Stimulated activated CD8-positive, alpha-beta memory T cell treated with anti-CD3 and anti-CD28 coated beads, Interleukin-2, amount 100 ng/mL, for 1 hour (primary cell): Measurements from ENCODE around the gene HIVEP3.
A peak's percentile ranks its signal among the peaks of the same experiment; 100 is the strongest.
"Not testable (repeated sequence)": the region's sequence is repeated elsewhere in the genome, so short reads cannot be mapped to it uniquely, and the experiment has no call there.

Source experiments
- DNase-seq, 2 donors: peaks; one replicate each; pipeline ENCODE4 v3.0.0-alpha.2; 2020; ENCODE audit warnings: low read depth in 2 of 2

HIVEP3 gene

DNA sequence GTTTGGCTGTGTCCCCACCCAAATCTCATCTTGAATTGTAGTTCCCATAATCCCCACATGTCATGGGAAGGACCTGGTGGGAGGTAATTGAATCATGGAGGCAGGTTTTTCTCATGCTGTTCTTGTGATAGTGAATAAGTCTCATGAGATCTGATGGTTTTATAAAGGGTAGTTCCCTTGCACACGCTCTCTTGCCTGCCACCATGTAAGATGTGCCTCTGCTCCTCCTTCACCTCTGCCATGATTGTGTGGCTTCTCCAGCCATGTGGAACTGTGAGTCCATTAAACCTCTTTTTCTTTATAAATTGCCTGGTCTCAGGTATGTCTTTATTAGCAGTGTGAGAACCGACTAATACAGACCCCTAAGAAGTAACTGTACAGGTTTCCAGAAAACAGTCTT, 2.5 kb upstream of the HIVEP3 start:
- DNase-seq: not testable (repeated sequence)

DNA sequence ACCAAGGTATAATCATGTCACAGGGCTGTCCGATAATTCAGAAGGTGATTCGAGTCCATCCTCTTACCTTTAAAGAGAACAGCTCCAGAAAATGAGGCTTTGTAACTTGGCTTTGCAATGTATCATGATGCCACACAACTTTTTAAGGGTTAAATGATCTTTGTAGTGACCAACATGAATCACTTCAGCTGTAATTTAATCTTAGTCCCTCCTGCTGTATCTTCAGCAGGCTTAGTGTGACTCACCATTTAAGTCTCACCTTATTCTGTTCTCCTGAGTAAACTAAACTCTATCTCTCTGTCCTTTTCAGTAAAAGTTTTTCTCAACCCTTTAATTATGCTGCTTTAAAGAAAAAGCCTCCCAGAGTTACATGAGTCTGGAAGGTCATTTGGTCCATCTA, 1.9 kb upstream of the HIVEP3 start:
- no peak for DNase-seq

DNA sequence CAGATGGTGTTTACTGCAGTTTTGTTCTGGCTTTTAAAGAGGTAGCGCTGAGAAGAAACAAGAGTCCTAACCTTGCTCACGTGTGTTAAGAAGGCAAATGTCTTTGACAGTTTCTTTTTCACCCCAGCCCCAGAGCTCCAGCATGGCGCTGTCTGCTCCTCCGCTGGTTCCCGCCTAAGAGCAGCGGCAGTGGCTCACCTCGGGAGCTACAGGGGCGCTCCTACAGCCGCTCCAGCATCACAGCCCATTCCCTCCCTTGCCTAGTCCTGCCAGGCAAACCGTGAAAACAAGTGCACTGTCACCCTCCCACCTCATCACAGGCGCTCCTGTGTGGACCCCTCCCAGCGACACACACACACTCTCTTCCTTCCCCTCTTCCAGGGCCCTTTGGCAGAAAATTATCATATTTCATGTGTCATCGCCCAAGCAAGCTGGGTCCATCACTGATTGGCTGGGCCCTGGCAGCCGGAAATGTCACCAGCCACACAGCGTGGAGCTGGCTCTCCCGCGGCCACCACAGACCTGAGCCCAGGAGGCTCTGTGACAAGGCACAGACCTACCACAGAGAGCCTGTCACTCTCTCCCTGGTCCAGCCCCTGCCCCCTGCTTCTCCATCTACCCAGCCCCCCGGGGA, 1.2 kb upstream of the HIVEP3 start:
- peak; percentile 37 to 58 for DNase-seq

GRCh38 chr1:41919131-41919530, 409 bp upstream of the HIVEP3 start:
- DNase-seq: no peak

DNA sequence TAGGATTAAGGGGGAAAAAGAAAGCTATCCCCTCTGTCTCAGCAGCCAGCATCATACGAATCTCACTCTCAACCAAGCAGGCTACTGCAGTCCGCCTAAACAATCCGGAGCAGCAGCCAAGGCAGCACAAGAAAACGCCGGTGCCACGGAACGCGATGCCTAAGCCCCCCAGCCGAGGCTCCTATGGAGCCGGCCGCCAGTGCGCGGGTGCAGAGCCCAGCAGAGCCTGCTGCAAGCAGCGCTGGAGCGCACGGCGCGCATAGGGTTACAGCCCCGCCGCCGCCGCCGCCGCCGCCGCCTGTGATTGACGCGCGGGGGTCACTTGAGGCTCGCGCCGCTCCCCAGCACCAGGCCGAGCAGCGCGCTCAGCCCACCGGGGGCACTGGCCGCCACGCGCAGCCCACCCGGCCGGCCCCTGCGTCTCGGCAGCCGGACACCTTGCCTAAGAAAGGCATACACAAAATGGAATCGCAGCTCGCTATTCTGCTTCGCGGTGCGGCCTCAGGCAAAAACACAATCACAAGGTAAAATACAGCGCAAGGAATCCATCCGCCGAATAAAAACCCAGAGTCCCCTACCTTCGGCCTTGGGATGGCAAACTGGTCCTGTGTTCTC, 780 bp downstream of the HIVEP3 start:
- no peak for DNase-seq

- DNase-seq: no peak
Measured at GRCh38 chr1:41917076-41917475, 1.6 kb downstream of the HIVEP3 start.

GRCh38 chr1:41915786-41916571, 2.7 kb downstream of the HIVEP3 start:
- no peak for DNase-seq

DNA sequence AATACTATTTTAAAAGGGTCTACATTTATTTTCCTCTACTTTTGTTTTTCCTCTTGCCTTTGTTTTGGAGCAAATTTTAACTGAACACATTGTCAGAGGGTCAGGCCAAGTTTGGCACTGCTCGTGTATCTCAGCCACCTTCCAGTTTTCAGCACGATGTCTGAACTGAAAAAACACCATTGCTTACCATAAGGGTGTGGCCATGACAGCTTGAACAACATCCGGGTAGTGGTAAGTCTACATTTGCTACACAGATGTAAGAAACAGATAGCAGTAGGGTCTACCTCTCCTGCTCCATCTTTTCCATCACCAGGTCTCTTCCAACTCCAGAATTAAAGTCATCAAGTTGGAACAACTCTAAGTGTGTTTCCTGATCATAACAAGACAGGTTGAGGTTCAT, 4.2 kb downstream of the HIVEP3 start:
- DNase-seq: no peak

DNA sequence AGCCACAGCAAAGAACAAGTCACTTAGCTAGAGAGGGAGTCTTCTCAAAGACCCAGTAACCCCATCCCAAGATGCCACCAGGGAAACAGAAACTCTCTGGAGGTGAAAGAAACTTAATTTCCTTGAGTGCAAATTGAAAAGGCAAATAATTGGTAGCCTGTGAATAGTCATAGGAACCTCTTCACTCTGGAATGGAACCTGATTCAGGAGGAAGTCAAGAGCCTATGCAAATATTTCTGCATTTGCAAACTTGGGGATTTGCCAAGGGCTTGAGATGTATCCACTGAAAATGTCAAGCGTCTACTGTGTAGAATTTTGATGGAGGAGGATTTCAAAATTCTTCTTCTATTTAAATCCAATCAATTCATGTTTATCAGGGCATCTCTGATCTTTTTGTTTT, 5.7 kb downstream of the HIVEP3 start:
- DNase-seq: no peak

GRCh38 chr1:41908288-41908895, 10.3 kb downstream of the HIVEP3 start:
- no peak for DNase-seq

- no peak for DNase-seq
Measured at GRCh38 chr1:41907446-41907845, 11.3 kb downstream of the HIVEP3 start.

GRCh38 chr1:41906943-41907342, 11.8 kb downstream of the HIVEP3 start:
- DNase-seq: no peak

DNA sequence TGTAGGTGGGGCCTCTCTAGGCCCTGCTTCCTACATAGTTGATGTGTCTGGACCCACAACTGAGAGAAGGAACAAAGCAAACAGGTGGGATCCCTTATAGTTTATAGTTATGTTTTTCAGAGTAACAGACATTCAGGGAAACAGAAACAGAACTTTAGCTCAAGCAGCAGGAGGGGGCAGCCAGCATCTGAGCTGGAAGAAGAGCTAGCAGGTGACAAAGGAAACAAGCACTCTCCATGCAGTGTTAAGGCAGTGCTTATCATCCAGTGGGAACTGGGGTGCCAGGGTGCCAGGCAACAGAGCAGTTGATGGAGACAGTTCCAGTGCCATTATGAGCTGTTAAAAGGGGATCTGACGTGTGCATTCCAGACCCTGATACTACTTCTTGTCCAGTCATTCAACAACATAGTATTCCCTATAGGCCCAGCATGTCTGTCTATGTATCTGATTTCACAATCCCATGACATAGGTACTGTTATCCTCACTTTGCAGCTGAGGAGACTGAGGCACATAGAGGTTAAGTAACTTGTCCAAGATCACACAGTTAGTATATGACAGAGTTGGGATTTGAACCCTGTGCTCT, 13.5 kb downstream of the HIVEP3 start:
- DNase-seq: no peak

DNA sequence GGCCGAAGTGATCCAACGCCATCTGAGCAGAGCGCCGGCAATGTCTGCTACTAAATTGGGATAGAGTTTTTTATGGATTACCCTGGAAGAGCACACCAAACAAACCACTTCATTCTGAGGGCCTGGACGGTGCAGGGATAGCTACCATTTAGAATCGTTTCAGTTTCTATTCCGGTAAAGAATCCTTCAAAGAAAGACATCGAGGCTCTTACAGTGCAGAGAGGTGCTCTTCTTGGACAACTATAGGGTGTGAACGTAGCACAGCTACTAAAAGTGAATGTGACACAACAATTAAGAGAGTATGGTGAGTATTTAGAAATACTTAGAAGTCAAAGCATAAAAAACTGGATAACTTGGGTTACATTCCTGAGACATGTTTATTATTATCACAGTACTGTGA, 16.1 kb downstream of the HIVEP3 start:
- no peak for DNase-seq

DNA sequence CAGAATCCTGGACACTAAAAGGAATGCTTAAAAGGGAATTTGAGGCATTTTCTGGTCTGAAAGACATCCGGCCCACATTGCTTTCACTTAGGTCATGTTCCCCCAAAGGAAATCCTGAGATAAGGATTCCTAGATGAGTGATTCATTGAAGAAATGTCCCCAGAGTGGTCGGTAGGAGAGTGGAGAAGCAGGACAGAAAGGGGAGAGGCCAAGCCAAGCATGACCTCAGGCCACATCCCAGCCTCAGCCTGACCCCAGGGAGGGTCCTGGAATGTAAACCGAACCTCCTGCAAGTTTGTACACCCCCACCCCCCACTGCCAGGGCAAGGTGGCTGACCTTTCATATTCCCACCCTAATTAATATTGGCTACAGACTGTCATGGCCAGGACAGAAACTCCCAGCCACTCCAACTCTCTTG, 16.6 kb downstream of the HIVEP3 start:
- DNase-seq: no peak

GRCh38 chr1:41901551-41901950, 17.2 kb downstream of the HIVEP3 start:
- no peak for DNase-seq

DNA sequence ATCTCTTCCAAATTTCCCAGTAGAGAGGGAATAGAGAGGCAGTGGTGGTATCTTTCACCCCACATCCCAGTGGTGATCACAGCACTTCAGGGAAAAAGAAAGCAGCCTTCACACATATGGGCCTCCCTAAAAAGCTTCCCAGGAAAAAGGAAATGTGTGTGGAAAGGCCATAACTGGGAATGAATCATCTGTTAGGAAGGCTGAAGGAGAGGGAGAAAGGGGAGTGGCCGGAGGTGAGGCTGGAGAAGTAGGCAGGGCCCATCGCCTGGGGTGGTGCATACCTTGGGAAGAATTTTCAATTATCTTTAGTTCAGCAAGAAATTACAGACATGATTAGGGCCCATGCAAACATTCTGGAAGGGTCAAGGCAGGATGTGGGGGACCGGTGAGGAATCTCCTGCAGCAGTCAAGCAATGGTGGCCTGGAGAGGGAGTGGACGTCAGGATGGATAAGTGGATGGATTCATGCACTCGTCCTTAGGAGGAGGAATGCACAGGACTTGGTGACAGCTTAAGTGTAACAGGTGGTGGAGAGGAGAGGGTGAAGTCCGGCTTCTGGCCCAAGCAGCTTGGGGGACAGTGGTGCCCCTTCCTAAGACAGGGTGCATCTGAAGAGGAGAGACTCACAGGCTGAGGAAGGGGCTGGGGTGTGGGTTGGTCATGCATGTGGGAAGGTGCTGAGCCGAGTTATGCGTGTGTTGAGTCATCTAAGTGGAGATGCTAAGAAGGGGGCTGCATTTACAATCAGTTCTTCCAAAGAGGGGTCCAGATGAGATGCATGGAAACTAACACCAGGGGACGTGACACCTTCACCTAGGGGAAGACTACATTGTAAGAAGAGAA, 17.9 kb downstream of the HIVEP3 start:
- no peak for DNase-seq

DNA sequence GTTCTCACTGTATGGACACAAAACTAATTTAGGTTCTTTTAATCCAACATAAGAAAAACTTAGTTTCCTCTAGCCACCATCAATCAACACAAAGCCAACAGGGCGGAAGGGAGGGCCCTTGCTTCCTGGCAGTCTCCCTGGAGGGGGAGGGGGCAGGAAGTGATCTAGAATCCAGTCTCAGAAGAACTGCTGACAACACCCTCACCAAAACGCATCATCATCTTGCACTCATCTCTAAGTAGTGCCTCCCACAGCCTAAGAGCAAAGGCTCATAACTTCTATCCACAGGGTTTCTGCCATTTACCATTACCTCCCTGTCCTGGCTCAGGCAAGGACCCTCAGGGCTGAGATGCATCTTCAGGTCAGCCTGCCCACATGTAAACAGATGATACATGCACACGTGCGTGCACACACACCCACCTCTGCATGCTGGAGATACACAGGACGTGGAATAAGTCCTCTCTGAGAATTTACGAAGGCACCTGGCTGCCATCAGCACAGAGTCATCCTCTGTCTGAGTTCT, 20.5 kb downstream of the HIVEP3 start:
- peak in 1 of 2 donors; percentile 44 for DNase-seq

DNA sequence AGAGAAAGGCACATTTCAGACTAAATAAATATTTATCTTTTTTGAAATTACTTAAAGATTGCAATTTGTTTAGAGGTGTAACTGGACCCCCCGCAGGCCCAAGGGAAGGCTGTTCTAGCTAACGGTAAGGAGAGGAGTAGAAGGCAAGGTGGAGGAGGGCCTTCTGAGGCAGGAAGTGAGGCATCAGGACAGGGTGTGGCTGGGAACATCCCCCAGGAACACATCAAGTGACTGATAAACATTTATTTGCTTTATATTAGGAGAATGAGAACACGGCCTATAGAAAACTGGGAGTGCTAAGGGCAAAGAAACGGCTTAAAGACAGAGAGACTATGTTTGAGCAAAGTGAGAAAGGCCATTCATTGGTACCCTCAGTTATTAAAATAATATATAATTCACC, 23.2 kb downstream of the HIVEP3 start:
- no peak for DNase-seq

DNA sequence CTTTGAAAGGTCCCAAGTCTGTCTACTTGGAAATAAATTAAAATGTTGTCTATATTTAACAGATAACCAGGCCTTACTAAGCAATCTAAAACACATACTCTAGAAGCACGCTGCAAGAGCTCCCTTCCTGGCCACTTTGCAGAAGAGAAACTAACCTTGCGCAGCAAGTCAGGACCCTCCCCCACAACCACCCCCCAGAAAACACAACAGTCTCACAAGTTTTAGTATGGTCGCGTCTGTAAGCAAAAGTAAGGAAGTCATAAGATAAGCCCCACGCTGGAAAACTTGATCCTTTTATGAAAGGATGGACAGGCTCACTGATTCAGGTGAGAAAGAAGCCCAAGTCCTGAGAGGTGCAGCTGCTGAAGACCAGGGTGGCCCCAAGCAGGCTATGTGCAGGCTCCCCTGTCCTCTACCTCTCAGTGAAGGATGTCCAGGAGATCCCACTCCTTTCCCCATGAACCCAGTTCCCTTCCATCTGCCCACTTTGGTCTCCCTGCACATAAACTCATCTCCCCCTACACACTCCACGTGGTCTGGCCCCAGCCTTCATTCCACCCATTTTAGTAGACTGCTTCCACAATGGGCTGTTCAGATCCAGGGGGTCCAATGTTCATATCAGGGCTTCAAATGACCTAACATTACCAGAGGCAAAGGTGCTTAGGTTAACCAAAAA, 23.8 kb downstream of the HIVEP3 start:
- DNase-seq: no peak
